WTC11 (cell line): Measurements from ENCODE around the gene ANKRD24.

Experiments used
- CTCF ChIP-seq: fragments of 200-600 bp; IDR thresholded peaks from 2 replicates; pipeline ENCODE4 v1.8.0; 2022; ENCODE audit warnings: antibody characterized with exemption
- IRF2 ChIP-seq: sonication (generic); formaldehyde crosslinking; IDR thresholded peaks from 2 replicates; pipeline ENCODE4 v1.8.0; 2022; ENCODE audit warnings: low read depth, missing genetic modification reagents, borderline replicate concordance
- PREB ChIP-seq: sonication (generic); formaldehyde crosslinking; IDR thresholded peaks from 2 replicates; pipeline ENCODE4 v1.8.1; 2022; ENCODE audit warnings: mild to moderate bottlenecking, missing genetic modification reagents, moderate library complexity, borderline replicate concordance
- TEAD4 ChIP-seq: sonication (generic); formaldehyde crosslinking; IDR thresholded peaks from 2 replicates; pipeline ENCODE4 v1.8.0; 2022; ENCODE audit warnings: mild to moderate bottlenecking, missing genetic modification reagents
- TP53 ChIP-seq: sonication (generic); formaldehyde crosslinking; IDR thresholded peaks from 2 replicates; pipeline ENCODE4 v1.8.1; 2023; ENCODE audit warnings: mild to moderate bottlenecking, missing genetic modification reagents

- TF ChIP-seq IRF2 (no peak), TEAD4 (CRISPR knock-in tag) (no peak), CTCF (no peak), PREB (CRISPR knock-in tag) (no peak), TP53 (no peak)
These were observed 44.0 kb upstream of the ANKRD24 start for GRCh38 chr19:4138445-4138844.
